AG09309 (cell line): ENCODE results near the gene THOC6.

Source experiments
- DNase-seq: peaks from one replicate; pipeline ENCODE4 v3.0.0-alpha.2; 2010; ENCODE audit warnings: low read depth
- H3K4me3 ChIP-seq: 2 replicates; pipeline ENCODE4 v1.5.1; 2011; ENCODE audit warnings: mild to moderate bottlenecking, low read depth, low read length, moderate library complexity; ENCODE audit not compliant: control insufficient read depth
- CTCF ChIP-seq: IDR thresholded peaks from 2 replicates; pipeline ENCODE4 v1.5.1; 2011; ENCODE audit warnings: mild to moderate bottlenecking, low read depth, low read length, inconsistent platforms; ENCODE audit not compliant: insufficient read depth, control insufficient read depth; ENCODE audit errors: missing control alignments

THOC6 gene

GRCh38 chr16:3025032-3026002 lies 1.5 kb downstream of the THOC6 start:
- no peak for DNase-seq
- no peak for TF ChIP-seq CTCF
- no peak overlapping the region for H3K4me3 ChIP-seq

- TF ChIP-seq CTCF, result no peak
- no peak for DNase-seq
- H3K4me3 ChIP-seq, result no peak overlapping the region
Observed at GRCh38 chr16:3026003-3026378, 2.2 kb downstream of the THOC6 start.

GRCh38 chr16:3026609-3027488 lies 3.0 kb downstream of the THOC6 start:
- H3K4me3 ChIP-seq, result no peak overlapping the region
- TF ChIP-seq CTCF, result no peak
- no peak for DNase-seq

- H3K4me3 ChIP-seq, result no peak overlapping the region
- TF ChIP-seq CTCF, result no peak
- DNase-seq, result no peak
Observed at GRCh38 chr16:3027489-3027795, 3.6 kb downstream of the THOC6 start.

GRCh38 chr16:3027983-3028715 lies 4.3 kb downstream of the THOC6 start:
- DNase-seq, result no peak
- TF ChIP-seq CTCF, result peak; percentile 57
- H3K4me3 ChIP-seq, result no peak overlapping the region

- no peak for TF ChIP-seq CTCF
- H3K4me3 ChIP-seq, result no peak overlapping the region
- DNase-seq, result no peak
Observed at GRCh38 chr16:3028716-3029319, 5.0 kb downstream of the THOC6 start.
